GM19452 (cell line): ENCODE measurements around the gene SFXN2.
"Not testable (repeated sequence)": the region's sequence is repeated elsewhere in the genome, so short reads cannot be mapped to it uniquely, and the experiment has no call there.

Experiments
- ATAC-seq: cut with Tn5 transposase; IDR thresholded peaks from one replicate; pipeline ENCODE4 v1.9.1; 2021; ENCODE audit not compliant: unreplicated experiment

SFXN2 gene

GRCh38 chr10:102752266-102752930 lies 38.0 kb downstream of the SFXN2 start:
- ATAC-seq = no peak

GRCh38 chr10:102752934-102753664 lies 38.7 kb downstream of the SFXN2 start:
- no peak for ATAC-seq

GRCh38 chr10:102753718-102754117 lies 39.3 kb downstream of the SFXN2 start:
- no peak for ATAC-seq

- no peak for ATAC-seq
These were observed 42.9 kb downstream of the SFXN2 start for GRCh38 chr10:102757323-102757722.

- ATAC-seq = no peak
These were observed 44.0 kb downstream of the SFXN2 start for GRCh38 chr10:102758240-102758932.

GRCh38 chr10:102758933-102759262 lies 44.5 kb downstream of the SFXN2 start:
- ATAC-seq = not testable (repeated sequence)

- ATAC-seq = no peak
These were observed 45.2 kb downstream of the SFXN2 start for GRCh38 chr10:102759497-102760210.

GRCh38 chr10:102761981-102762380 lies 47.5 kb downstream of the SFXN2 start:
- ATAC-seq = no peak

GRCh38 chr10:102762401-102763015 lies 48.1 kb downstream of the SFXN2 start:
- ATAC-seq = no peak

GRCh38 chr10:102763037-102763607 lies 48.7 kb downstream of the SFXN2 start:
- ATAC-seq = no peak

- ATAC-seq = no peak
These were observed 50.2 kb downstream of the SFXN2 start for GRCh38 chr10:102764470-102765161.

- no peak for ATAC-seq
These were observed 50.9 kb downstream of the SFXN2 start for GRCh38 chr10:102765336-102765735.

GRCh38 chr10:102767428-102768160 lies 53.2 kb downstream of the SFXN2 start:
- ATAC-seq = no peak

GRCh38 chr10:102769375-102770107 lies 55.1 kb downstream of the SFXN2 start:
- ATAC-seq = no peak

- ATAC-seq = no peak
These were observed 55.7 kb downstream of the SFXN2 start for GRCh38 chr10:102770108-102770482.

GRCh38 chr10:102770792-102771191 lies 56.4 kb downstream of the SFXN2 start:
- ATAC-seq = no peak

GRCh38 chr10:102773320-102773719 lies 58.9 kb downstream of the SFXN2 start:
- no peak for ATAC-seq

- ATAC-seq = no peak
These were observed 59.5 kb downstream of the SFXN2 start for GRCh38 chr10:102773986-102774385.
